Activated CD8-positive, alpha-beta T cell treated with anti-CD3 and anti-CD28 coated beads, Interleukin-2, amount 10 ng/mL, durations not matched to agents 7 days and 5 days (primary cell): ENCODE results near the gene PTGDR. TPM values are rescaled to one million over a fixed set of nuclear protein-coding genes. Genes with fewer than 3 reads are reported as not detected.
A peak's percentile ranks its signal among the peaks of the same experiment; 100 is the strongest.

Experiments
- ATAC-seq: fragments of 150-1000 bp; cut with Tn5 transposase; one replicate; pipeline ENCODE4 v1.10.0; 2021; ENCODE audit warnings: moderate library complexity
- CTCF ChIA-PET: fragments of 350-600 bp; sonication (Branson Sonifier 250); formaldehyde crosslinking; loops from one replicate; lab custom pipeline; 2021; ENCODE audit warnings: antibody characterized with exemption; lab: Charles Lee
- POLR2A ChIA-PET: fragments of 350-600 bp; sonication (Branson Sonifier 250); formaldehyde crosslinking; loops from one replicate; lab custom pipeline; 2021; ENCODE audit warnings: antibody characterized with exemption; lab: Charles Lee
- DNase-seq: peaks from one replicate; pipeline ENCODE4 v3.0.0-alpha.2; 2020
- H3K27ac Mint-ChIP-seq: one replicate; pipeline ENCODE4 v1.8.0; 2021; ENCODE audit warnings: mild to moderate bottlenecking, mixed read lengths
- H3K27me3 Mint-ChIP-seq: one replicate; pipeline ENCODE4 v1.8.0; 2021; ENCODE audit warnings: low read depth, mixed read lengths
- H3K36me3 Mint-ChIP-seq: one replicate; pipeline ENCODE4 v1.8.0; 2021; ENCODE audit warnings: low read depth, mixed read lengths
- H3K4me1 Mint-ChIP-seq: one replicate; pipeline ENCODE4 v1.8.0; 2021; ENCODE audit warnings: low read depth, mixed read lengths
- H3K4me3 Mint-ChIP-seq: one replicate; pipeline ENCODE4 v1.8.0; 2021; ENCODE audit warnings: mild to moderate bottlenecking, mixed read lengths
- H3K9me3 Mint-ChIP-seq: one replicate; pipeline ENCODE4 v1.8.0; 2022; ENCODE audit warnings: mixed read lengths; ENCODE audit not compliant: insufficient read depth
- total RNA-seq, 2 experiments: library from RNA; stranded (reverse); gene quantifications; one replicate each; pipeline ENCODE4 v1.2.3, GENCODE V29; 2021

Gene PTGDR
- total RNA-seq, 2 experiments from 2014 or later: 0.68 to 1.0 TPM

DNA sequence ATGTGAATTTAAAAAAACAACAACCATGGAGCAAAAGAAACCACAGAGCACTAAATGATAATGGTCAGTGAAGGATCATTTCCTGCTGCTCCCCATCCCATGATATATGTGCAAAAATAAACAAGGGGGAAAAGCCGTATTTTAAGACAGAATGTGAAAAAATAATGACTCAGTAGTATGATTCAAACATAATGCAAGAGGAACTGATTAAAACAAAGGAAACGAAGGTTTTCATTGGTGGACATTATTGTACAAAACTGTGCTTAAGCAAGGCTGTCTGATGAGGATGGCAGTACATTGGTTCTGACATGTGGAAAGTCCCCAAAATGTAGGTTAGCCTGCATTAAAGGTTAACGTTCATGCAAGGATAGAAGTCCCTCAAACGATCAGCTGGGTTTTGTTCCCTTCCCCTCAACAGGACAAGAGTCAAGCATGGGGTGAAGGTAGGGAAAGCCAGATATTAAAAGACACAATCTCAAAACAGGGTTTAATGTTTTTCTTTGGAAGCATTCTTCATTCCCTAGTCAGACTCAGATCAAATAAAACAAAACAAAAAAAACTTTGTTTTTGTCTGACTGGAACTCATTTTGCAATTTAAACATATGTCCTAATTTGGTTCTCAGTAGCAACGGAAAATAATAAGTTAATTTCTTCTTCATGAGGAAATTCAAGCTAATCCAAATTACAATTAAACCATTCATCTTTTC is 26.3 kb upstream of the PTGDR start:
- H3K27me3 Mint-ChIP-seq: no peaks in the 10 kb centered on the region
- ATAC-seq (no peak), DNase-seq (no peak)
- no peaks in the 10 kb centered on the region for H3K9me3 Mint-ChIP-seq
- POLR2A ChIA-PET: no interaction called here
- CTCF ChIA-PET: interaction anchor here (1.1 kb wide), 1 partner anchor 9 kb away, joined by 3 read pairs; no protein-coding TSS in a partner anchor
- no peak overlapping the region for H3K27ac Mint-ChIP-seq
- H3K36me3 Mint-ChIP-seq: no peaks in the 10 kb centered on the region
- peaks cover 11% of the 10 kb centered on the region for H3K4me1 Mint-ChIP-seq
- H3K4me3 Mint-ChIP-seq: no peak overlapping the region

DNA sequence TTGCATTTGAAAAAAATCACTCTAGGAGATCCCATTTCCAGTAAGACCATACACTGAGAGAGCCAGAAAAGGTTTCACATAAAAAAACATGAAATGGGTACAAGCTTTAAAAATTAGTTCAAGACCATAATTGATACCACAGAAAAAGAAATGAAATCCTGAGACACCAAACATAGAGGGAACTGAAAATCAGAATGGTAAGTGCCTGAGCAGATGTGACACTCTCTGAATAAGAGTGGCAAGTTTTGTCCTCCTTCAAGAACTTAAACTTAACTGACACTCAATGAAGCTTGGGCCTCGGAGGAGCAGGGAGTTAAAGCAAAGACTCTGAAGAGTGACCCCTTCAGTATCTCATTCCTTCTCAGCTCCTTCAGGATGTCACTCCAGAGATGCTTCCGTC is 23.2 kb upstream of the PTGDR start:
- ATAC-seq (no peak), DNase-seq (no peak)
- no peak overlapping the region for H3K4me3 Mint-ChIP-seq
- no peaks in the 10 kb centered on the region for H3K9me3 Mint-ChIP-seq
- H3K27me3 Mint-ChIP-seq: no peaks in the 10 kb centered on the region
- ChIA-PET POLR2A (no interaction called here), CTCF (interaction anchor here (0.7 to 0.8 kb wide), 2 partner anchors 18 to 22 kb away, joined by 3 read pairs; no protein-coding TSS in a partner anchor)
- no peak overlapping the region for H3K27ac Mint-ChIP-seq
- peaks cover 28% of the 10 kb centered on the region for H3K4me1 Mint-ChIP-seq
- peaks cover 12% of the 10 kb centered on the region for H3K36me3 Mint-ChIP-seq

DNA sequence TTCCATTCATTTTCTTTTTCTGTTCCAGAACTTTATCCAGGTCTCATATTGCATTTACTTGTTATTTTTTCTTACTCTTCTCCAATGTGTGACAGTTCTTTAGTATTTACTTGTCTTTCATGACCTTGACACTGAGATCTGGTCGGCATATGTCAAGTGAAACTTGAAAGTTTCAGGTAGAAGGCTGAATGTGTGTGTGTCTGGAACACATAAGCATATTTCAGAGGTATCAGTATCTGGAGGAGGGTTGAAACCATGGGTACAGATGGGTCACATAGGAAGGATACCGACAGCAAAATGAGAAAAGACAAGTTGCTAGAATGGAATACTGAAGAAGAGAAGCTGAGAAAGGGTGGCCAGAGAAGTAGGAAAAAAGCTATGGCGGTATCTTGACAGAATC is 22.5 kb upstream of the PTGDR start:
- no peaks in the 10 kb centered on the region for H3K9me3 Mint-ChIP-seq
- H3K36me3 Mint-ChIP-seq: peaks cover 12% of the 10 kb centered on the region
- CTCF ChIA-PET: no interaction called here
- POLR2A ChIA-PET: no interaction called here
- H3K27me3 Mint-ChIP-seq: no peaks in the 10 kb centered on the region
- H3K4me3 Mint-ChIP-seq: no peak overlapping the region
- no peak overlapping the region for H3K27ac Mint-ChIP-seq
- no peak for DNase-seq
- H3K4me1 Mint-ChIP-seq: peaks cover 25% of the 10 kb centered on the region
- ATAC-seq: no peak

DNA sequence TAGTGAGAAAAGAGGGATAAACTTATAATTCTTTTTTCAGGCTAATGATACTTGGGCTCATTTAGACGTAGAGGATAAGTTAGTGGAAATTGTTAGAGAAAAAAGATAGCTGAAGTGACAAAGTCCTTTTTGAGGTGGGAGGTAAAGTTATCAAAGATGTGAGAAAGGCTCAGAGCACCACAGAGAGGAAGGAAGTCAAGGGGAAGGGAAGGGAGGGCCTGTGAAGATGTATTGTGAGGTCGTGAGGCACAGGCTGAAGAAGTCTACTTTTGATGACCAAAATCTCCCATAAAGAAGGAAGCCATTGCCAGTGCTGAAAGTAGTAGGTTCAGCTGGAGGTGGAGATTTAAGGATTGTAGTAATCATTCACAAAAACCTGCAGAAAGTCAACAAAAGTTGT is 19.4 kb upstream of the PTGDR start:
- Mint-ChIP-seq H3K36me3 (peaks cover 12% of the 10 kb centered on the region), H3K4me3 (peak overlapping the region; percentile 2), H3K9me3 (no peaks in the 10 kb centered on the region), H3K27me3 (peaks cover 10% of the 10 kb centered on the region), H3K4me1 (peaks cover 17% of the 10 kb centered on the region), H3K27ac (peak overlapping the region; percentile 82)
- CTCF ChIA-PET: no interaction called here
- POLR2A ChIA-PET: no interaction called here
- DNase-seq (peak; percentile 31), ATAC-seq (peak; percentile 84)

DNA sequence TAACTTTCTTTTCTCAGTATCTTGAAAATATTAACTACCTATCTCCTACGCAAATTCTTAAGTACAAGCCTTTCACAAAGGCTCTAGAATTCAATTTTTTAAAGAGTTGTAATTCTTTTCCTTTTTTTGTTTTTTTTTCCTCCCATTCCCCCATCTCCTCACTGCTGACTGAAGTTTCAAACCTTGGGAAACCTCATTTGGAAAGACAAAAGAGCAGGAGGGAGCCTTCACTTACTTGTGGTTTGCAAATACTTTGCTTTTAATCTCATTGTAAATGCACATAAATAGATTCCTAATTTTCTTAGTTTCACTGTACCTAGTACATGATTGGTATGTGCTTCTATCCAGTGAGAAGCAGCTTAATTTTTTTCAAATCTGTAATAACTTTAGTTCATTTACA is 15.8 kb upstream of the PTGDR start:
- Mint-ChIP-seq H3K9me3 (no peaks in the 10 kb centered on the region), H3K36me3 (peaks cover 12% of the 10 kb centered on the region), H3K4me1 (peaks cover 17% of the 10 kb centered on the region), H3K4me3 (no peak overlapping the region), H3K27ac (no peak overlapping the region), H3K27me3 (peaks cover 14% of the 10 kb centered on the region)
- POLR2A ChIA-PET: no interaction called here
- no peak for DNase-seq
- ATAC-seq: no peak
- CTCF ChIA-PET: no interaction called here

DNA sequence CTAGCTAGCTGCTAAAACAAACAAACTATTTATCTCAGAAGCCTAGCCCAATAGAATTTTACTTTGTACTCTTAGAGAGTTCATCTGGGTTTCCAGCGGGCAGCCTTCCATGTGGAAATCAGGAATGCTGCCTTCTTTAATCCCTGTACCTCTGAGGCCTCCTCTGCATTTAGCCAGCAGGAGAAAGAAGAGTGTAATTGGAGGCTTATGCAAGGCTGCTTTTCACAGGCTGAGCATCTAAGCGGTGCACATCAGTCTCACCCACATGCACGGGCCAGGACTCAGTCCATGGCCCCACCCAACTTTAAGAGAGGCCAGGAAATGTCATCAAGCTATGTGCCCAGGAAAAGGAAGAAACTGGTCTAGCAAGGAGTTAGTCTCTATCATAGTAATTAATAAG is 14.0 kb upstream of the PTGDR start:
- ChIA-PET POLR2A (no interaction called here), CTCF (interaction anchor here (1.6 kb wide), 1 partner anchor 12 kb away, joined by 4 read pairs; no protein-coding TSS in a partner anchor)
- Mint-ChIP-seq H3K36me3 (peaks cover under 1% of the 10 kb centered on the region), H3K4me3 (no peak overlapping the region), H3K27ac (no peak overlapping the region), H3K9me3 (no peaks in the 10 kb centered on the region), H3K4me1 (peaks cover 1% of the 10 kb centered on the region), H3K27me3 (peaks cover 16% of the 10 kb centered on the region)
- ATAC-seq (no peak), DNase-seq (no peak)

DNA sequence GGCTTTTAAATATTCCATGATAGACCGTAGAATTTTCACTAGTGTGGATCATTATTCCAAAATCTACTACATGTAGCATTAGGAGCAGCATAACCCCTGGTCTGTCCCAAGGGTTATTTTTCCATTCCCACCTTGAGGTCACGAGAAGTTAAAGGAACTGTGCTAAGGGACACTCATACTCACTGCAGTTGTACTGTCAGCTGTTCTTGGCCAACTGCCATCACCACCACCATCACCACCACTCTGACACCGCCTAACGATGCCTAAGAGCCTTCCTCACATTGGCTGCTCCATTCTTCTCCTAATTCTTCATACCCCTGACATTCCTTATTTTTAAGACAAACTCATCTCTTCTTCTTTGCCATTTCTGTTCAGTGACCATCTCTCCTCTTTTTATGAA is 13.4 kb upstream of the PTGDR start:
- DNase-seq: no peak
- H3K27me3 Mint-ChIP-seq: peaks cover 16% of the 10 kb centered on the region
- no peak for ATAC-seq
- no peak overlapping the region for H3K4me3 Mint-ChIP-seq
- no peaks in the 10 kb centered on the region for H3K36me3 Mint-ChIP-seq
- ChIA-PET POLR2A (no interaction called here), CTCF (interaction anchor here (1.6 kb wide), 1 partner anchor 12 kb away, joined by 4 read pairs; no protein-coding TSS in a partner anchor)
- H3K4me1 Mint-ChIP-seq: peaks cover 1% of the 10 kb centered on the region
- H3K9me3 Mint-ChIP-seq: no peaks in the 10 kb centered on the region
- no peak overlapping the region for H3K27ac Mint-ChIP-seq

DNA sequence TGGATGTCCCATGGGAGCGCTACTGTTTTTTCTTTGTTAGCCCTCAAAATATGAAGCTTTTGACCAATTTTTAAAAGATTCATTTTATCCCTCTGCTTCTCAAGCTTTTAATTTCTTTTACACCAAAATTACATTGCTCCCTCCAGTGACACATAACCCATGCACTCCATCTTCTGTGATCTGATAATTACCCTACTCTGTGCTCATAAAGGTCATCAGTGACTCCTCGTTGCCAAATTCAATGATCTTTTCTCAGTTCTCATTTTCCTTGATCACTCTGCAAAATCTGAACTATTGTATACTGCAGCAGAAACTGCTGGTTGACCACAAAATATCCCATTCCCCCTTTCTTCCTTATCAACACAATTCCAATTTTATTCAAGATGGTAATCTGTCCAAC is 8.7 kb upstream of the PTGDR start:
- POLR2A ChIA-PET: no interaction called here
- no peak for DNase-seq
- Mint-ChIP-seq H3K4me1 (peaks cover 23% of the 10 kb centered on the region), H3K4me3 (no peak overlapping the region), H3K27me3 (peaks cover 10% of the 10 kb centered on the region), H3K9me3 (peaks cover 12% of the 10 kb centered on the region), H3K27ac (no peak overlapping the region), H3K36me3 (peaks cover 6% of the 10 kb centered on the region)
- ATAC-seq: no peak
- CTCF ChIA-PET: interaction anchor here (0.8 to 1.6 kb wide), 2 partner anchors 9 to 14 kb away, joined by 3 to 4 read pairs; no protein-coding TSS in a partner anchor

DNA sequence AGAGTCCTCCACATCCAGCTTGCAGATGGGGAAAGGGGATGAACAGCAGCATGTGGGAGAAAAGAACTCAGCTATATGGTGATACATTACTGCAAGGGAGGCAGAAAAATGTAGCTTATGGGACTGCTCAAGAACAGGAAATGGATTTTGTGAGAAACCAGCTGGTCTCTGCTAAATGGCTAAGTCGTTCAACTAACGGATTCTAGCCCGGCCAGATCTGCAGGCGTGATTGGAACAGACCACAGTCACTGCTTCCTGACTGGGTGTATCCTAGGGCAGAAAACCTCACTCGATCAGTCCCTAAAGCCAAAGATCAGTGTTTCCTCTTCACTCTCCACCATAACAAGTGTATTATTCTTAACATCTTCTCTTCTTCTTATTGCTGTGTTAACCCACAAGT is 8.1 kb upstream of the PTGDR start:
- CTCF ChIA-PET: interaction anchor here (1.0 kb wide), 1 partner anchor 41 kb away, joined by 4 read pairs; no protein-coding TSS in a partner anchor
- ATAC-seq: peak; percentile 57

DNA sequence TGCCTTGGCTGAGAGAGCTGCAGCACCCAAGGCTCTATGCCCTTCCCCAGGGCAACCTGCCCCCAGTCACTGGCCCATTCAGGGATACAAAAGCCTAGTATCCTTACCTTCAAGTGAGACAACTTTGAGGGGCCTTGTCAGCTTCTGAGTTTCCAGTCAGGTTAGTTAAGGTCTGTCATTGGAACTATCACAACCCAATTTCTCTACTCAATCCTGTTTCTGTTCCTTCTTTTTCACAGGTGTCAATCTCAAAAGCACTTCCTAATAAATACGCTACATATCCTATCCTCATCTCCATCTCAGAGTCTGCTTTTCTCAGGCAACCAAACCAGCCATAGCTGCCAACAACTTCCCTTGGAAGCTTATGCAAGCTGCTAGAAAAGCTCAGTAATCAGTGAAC is 4.9 kb upstream of the PTGDR start:
- H3K27me3 Mint-ChIP-seq: peaks cover 13% of the 10 kb centered on the region
- no peak for ATAC-seq
- peaks cover 20% of the 10 kb centered on the region for H3K36me3 Mint-ChIP-seq
- CTCF ChIA-PET: interaction anchor here (1.3 kb wide), 1 partner anchor 18 kb away, joined by 3 read pairs; no protein-coding TSS in a partner anchor
- peaks cover 57% of the 10 kb centered on the region for H3K4me1 Mint-ChIP-seq
- DNase-seq: no peak
- H3K27ac Mint-ChIP-seq: peak overlapping the region; percentile 1
- peaks cover 12% of the 10 kb centered on the region for H3K9me3 Mint-ChIP-seq
- POLR2A ChIA-PET: no interaction called here
- H3K4me3 Mint-ChIP-seq: no peak overlapping the region

More for the DNA sequence above, 8.1 kb upstream of the PTGDR start:
- peaks cover 12% of the 10 kb centered on the region for H3K9me3 Mint-ChIP-seq
- DNase-seq: peak; percentile 38
- peaks cover 10% of the 10 kb centered on the region for H3K27me3 Mint-ChIP-seq
- no peak overlapping the region for H3K4me3 Mint-ChIP-seq
- H3K4me1 Mint-ChIP-seq: peaks cover 28% of the 10 kb centered on the region
- H3K36me3 Mint-ChIP-seq: peaks cover 6% of the 10 kb centered on the region
- POLR2A ChIA-PET: no interaction called here
- H3K27ac Mint-ChIP-seq: no peak overlapping the region

DNA sequence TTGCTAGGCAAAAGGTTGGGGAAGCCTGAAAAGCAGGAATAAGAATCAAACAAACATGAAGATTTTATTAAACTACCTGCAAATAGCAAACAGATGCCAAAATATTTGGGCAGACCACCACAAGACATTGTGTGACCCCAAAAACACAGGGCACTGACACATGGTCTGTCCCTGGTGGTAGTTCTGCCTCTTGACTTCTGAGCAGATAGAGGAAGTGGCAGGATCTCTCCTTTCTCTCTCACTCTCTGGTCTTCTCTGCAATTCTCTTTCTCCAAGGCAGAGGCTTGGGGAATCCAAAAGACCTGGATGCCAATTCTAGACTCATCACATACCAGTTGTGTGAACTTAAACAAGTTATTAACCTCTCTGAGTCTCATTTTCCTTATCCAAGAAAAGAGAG is 4.3 kb upstream of the PTGDR start:
- ATAC-seq (no peak), DNase-seq (no peak)
- Mint-ChIP-seq H3K27ac (no peak overlapping the region), H3K27me3 (peaks cover 16% of the 10 kb centered on the region), H3K4me1 (peaks cover 62% of the 10 kb centered on the region), H3K36me3 (peaks cover 20% of the 10 kb centered on the region), H3K9me3 (peaks cover 12% of the 10 kb centered on the region), H3K4me3 (no peak overlapping the region)
- ChIA-PET POLR2A (no interaction called here), CTCF (no interaction called here)

DNA sequence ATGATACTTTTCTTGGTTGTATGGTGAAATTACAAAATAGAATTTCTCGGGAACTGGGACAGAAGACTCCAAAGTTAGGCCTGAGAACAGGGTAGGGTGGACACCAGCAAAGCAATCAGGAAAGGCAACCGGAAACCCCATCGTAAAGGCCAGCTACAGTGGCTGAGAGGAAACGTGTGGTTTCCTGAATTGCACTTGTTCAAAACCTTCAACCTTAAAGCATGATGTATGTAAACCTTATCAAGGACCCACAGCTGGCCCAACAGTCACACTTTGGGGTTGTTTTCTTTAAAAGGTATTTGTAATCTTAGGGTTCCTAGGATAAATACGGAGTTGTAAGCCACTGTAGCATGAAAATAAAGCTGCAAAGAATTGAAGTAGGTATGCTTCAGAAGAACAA is 2.2 kb upstream of the PTGDR start:
- ChIA-PET CTCF (interaction anchor here (0.6 to 3.2 kb wide), 5 partner anchors 11 to 1982 kb away, joined by 3 to 7 read pairs (median 3); no protein-coding TSS in a partner anchor), POLR2A (no interaction called here)
- ATAC-seq (no peak), DNase-seq (peak; percentile 40)
- peaks cover 34% of the 10 kb centered on the region for H3K27me3 Mint-ChIP-seq
- peaks cover 20% of the 10 kb centered on the region for H3K36me3 Mint-ChIP-seq
- H3K27ac Mint-ChIP-seq: peak overlapping the region; percentile 68
- peak overlapping the region; percentile 4 for H3K4me3 Mint-ChIP-seq
- H3K4me1 Mint-ChIP-seq: peaks cover 63% of the 10 kb centered on the region
- peaks cover 11% of the 10 kb centered on the region for H3K9me3 Mint-ChIP-seq
